Choroid plexus epithelial cell (primary cell): Measurements from ENCODE around the gene FCAR.

Experiments
- DNase-seq: peaks from one replicate; pipeline ENCODE4 v3.0.0-alpha.2; 2010; ENCODE audit warnings: low read depth
- H3K4me3 ChIP-seq: 2 replicates; pipeline ENCODE4 v1.5.1; 2011; ENCODE audit warnings: low read depth, mild to moderate bottlenecking, control low read depth, low read length, moderate library complexity
- CTCF ChIP-seq: conservative IDR thresholded peaks from 2 replicates; pipeline ENCODE4 v1.5.1; 2011; ENCODE audit warnings: low read depth, mild to moderate bottlenecking, control low read depth, inconsistent platforms, low read length, moderate library complexity

The FCAR gene

GRCh38 chr19:54871696-54872095 lies 2.3 kb upstream of the FCAR start:
- no peak for TF ChIP-seq CTCF
- H3K4me3 ChIP-seq, result no peak overlapping the region
- DNase-seq, result no peak

GRCh38 chr19:54875506-54875905 lies 1.5 kb downstream of the FCAR start:
- no peak overlapping the region for H3K4me3 ChIP-seq
- no peak for DNase-seq
- no peak for TF ChIP-seq CTCF

GRCh38 chr19:54877471-54877870 lies 3.4 kb downstream of the FCAR start:
- no peak for DNase-seq

GRCh38 chr19:54881884-54882283 lies 7.8 kb downstream of the FCAR start:
- DNase-seq, result no peak
- TF ChIP-seq CTCF, result no peak
- no peak overlapping the region for H3K4me3 ChIP-seq

More at GRCh38 chr19:54877471-54877870, 3.4 kb downstream of the FCAR start:
- H3K4me3 ChIP-seq, result no peak overlapping the region
- no peak for TF ChIP-seq CTCF

GRCh38 chr19:54882758-54883157 lies 8.7 kb downstream of the FCAR start:
- peak; percentile 2 for DNase-seq
- no peak for TF ChIP-seq CTCF
- no peak overlapping the region for H3K4me3 ChIP-seq

GRCh38 chr19:54883228-54883627 lies 9.2 kb downstream of the FCAR start:
- no peak overlapping the region for H3K4me3 ChIP-seq
- DNase-seq, result no peak
- no peak for TF ChIP-seq CTCF

- TF ChIP-seq CTCF, result no peak
- H3K4me3 ChIP-seq, result no peak overlapping the region
- no peak for DNase-seq
Observed at GRCh38 chr19:54888239-54888638, 14.2 kb downstream of the FCAR start.
